HEK293 (cell line): Measurements from ENCODE around the gene PACSIN2.

Source experiments
- CTCF ChIA-PET: fragments of 350-600 bp; formaldehyde crosslinking; extraction: SDS; loops from one replicate; lab custom pipeline; 2021; ENCODE audit warnings: antibody characterized with exemption; lab: Yijun Ruan, JAX
- POLR2A ChIA-PET: fragments of 300-600 bp; formaldehyde crosslinking; extraction: SDS; loops from one replicate; lab custom pipeline; 2020; ENCODE audit warnings: antibody characterized with exemption, inconsistent platforms; lab: Yijun Ruan, JAX
- H3K27ac ChIP-seq: fragments of 200-500 bp; sonication (Bioruptor generic); 2 replicates; pipeline ENCODE4 v1.5.1; 2014; ENCODE audit warnings: low read depth, low read length, control low read depth, inconsistent platforms; ENCODE audit errors: extremely low read depth
- H3K36me3 ChIP-seq, 2 experiments: fragments of 200-500 bp in 1 of 2; sonication (Bioruptor generic) in 1 of 2; 1 replicate in 1 of 2; 2 replicates in 1 of 2; pipeline ENCODE4 v1.5.1; 2014 to 2017; ENCODE audit warnings: inconsistent platforms in 2 of 2, low read length in 2 of 2; ENCODE audit not compliant: control insufficient read depth in 2 of 2, insufficient read depth in 1 of 2
- H3K4me1 ChIP-seq: fragments of 200-500 bp; sonication (Bioruptor generic); 2 replicates; pipeline ENCODE4 v1.5.1; 2014; ENCODE audit warnings: mild to moderate bottlenecking, low read length, inconsistent platforms; ENCODE audit not compliant: control insufficient read depth, insufficient read depth
- H3K4me3 ChIP-seq: 2 replicates; pipeline ENCODE4 v1.5.1; 2011; ENCODE audit warnings: low read depth, mild to moderate bottlenecking, control low read depth, low read length, moderate library complexity
- H3K9me3 ChIP-seq: fragments of 200-500 bp; sonication (Bioruptor generic); 2 replicates; pipeline ENCODE4 v1.5.1; 2014; ENCODE audit warnings: low read depth, low read length, inconsistent platforms; ENCODE audit not compliant: control insufficient read depth, insufficient read depth
- GLIS1 ChIP-seq: fragments of 450-650 bp; formaldehyde crosslinking; IDR thresholded peaks from 2 replicates; pipeline ENCODE4 v1.5.1; 2016; ENCODE audit warnings: missing biosample characterization, missing genetic modification characterization
- OSR2 ChIP-seq: fragments of 450-650 bp; formaldehyde crosslinking; IDR thresholded peaks from 2 replicates; pipeline ENCODE4 v1.5.1; 2016; ENCODE audit warnings: missing biosample characterization, missing genetic modification characterization
- WT1 ChIP-seq: fragments of 450-650 bp; formaldehyde crosslinking; IDR thresholded peaks from 2 replicates; pipeline ENCODE4 v1.5.1; 2016; ENCODE audit warnings: missing biosample characterization, missing genetic modification characterization
- ZFP37 ChIP-seq: fragments of 450-650 bp; formaldehyde crosslinking; IDR thresholded peaks from 2 replicates; pipeline ENCODE4 v1.5.1; 2016; ENCODE audit warnings: missing biosample characterization, missing genetic modification characterization
- ZNF302 ChIP-seq: fragments of 450-650 bp; formaldehyde crosslinking; IDR thresholded peaks from 2 replicates; pipeline ENCODE4 v1.5.1; 2016; ENCODE audit warnings: missing biosample characterization, missing genetic modification characterization, low read depth
- ZNF311 ChIP-seq: fragments of 450-650 bp; formaldehyde crosslinking; IDR thresholded peaks from 2 replicates; pipeline ENCODE4 v1.5.1; 2017; ENCODE audit warnings: missing biosample characterization, missing genetic modification characterization, borderline replicate concordance
- ZNF394 ChIP-seq: fragments of 450-650 bp; formaldehyde crosslinking; IDR thresholded peaks from 2 replicates; pipeline ENCODE4 v1.5.1; 2016; ENCODE audit warnings: missing biosample characterization, missing genetic modification characterization, mild to moderate bottlenecking, moderate library complexity, borderline replicate concordance
- ZNF596 ChIP-seq: fragments of 450-650 bp; IDR thresholded peaks from 2 replicates; pipeline ENCODE4 v1.5.0; 2018; ENCODE audit warnings: missing biosample characterization, mild to moderate bottlenecking, missing genetic modification characterization, moderate library complexity
- ZNF621 ChIP-seq: fragments of 450-650 bp; formaldehyde crosslinking; IDR thresholded peaks from 2 replicates; pipeline ENCODE4 v1.5.1; 2017; ENCODE audit warnings: missing biosample characterization, missing genetic modification characterization
- ZSCAN30 ChIP-seq: fragments of 450-650 bp; IDR thresholded peaks from 2 replicates; pipeline ENCODE4 v1.5.1; 2018; ENCODE audit warnings: missing biosample characterization, mild to moderate bottlenecking, missing genetic modification characterization, moderate library complexity
- TF ChIP-seq, protein P1 (sequence below): fragments of 450-650 bp; formaldehyde crosslinking; IDR thresholded peaks from 2 replicates; pipeline ENCODE4 v1.5.1; 2017; ENCODE audit warnings: missing biosample characterization, missing genetic modification characterization
- TF ChIP-seq, protein P2 (sequence below): IDR thresholded peaks from 2 replicates; pipeline ENCODE4 v1.6.1; 2011; ENCODE audit warnings: mild to moderate bottlenecking, low read depth, low read length, borderline replicate concordance
- TF ChIP-seq, protein P3 (sequence below): fragments of 450-650 bp; formaldehyde crosslinking; conservative IDR thresholded peaks from 2 replicates; pipeline ENCODE4 v1.5.1; 2016; ENCODE audit warnings: low read depth, missing biosample characterization, missing genetic modification characterization
- TF ChIP-seq, protein P4 (sequence below): fragments of 450-650 bp; formaldehyde crosslinking; IDR thresholded peaks from 2 replicates; pipeline ENCODE4 v1.5.1; 2016; ENCODE audit warnings: missing biosample characterization, missing genetic modification characterization
- TF ChIP-seq, protein P5 (sequence below): fragments of 450-650 bp; formaldehyde crosslinking; IDR thresholded peaks from 2 replicates; pipeline ENCODE4 v1.5.1; 2016; ENCODE audit warnings: missing biosample characterization, missing genetic modification characterization

The PACSIN2 gene

DNA sequence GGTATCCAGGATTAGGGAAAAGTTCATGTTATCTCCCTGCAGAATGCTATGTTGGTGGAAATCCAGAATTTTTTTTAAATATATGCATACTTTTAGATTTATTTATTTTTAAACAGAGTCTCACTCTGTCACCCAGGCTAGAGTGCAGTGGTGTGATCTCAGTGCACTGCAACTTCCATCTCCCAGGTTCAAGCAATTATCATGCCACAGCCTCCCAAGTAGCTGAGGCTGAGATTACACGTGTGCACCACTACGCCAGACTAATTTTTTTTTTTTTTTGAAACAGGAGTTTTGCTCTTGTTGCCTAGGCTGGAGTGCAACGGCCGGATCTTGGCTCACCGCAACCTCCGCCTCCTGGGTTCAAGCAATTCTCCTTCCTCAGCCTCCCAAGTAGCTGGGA is 2.6 kb downstream of the PACSIN2 start:
- Histone ChIP-seq H3K27ac (no peak overlapping the region), H3K4me1 (peaks cover 11% of the 10 kb centered on the region), H3K4me3 (no peak overlapping the region), H3K36me3 (no peaks in the 10 kb centered on the region), H3K9me3 (no peaks in the 10 kb centered on the region)
- TF ChIP-seq ZNF302 (tag by site-specific recombination), result no peak
- no peak for TF ChIP-seq ZFP37
- TF ChIP-seq, protein P1, sequence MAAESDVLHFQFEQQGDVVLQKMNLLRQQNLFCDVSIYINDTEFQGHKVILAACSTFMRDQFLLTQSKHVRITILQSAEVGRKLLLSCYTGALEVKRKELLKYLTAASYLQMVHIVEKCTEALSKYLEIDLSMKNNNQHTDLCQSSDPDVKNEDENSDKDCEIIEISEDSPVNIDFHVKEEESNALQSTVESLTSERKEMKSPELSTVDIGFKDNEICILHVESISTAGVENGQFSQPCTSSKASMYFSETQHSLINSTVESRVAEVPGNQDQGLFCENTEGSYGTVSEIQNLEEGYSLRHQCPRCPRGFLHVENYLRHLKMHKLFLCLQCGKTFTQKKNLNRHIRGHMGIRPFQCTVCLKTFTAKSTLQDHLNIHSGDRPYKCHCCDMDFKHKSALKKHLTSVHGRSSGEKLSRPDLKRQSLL (tag by site-specific recombination), result no peak
- peak; percentile 77 for TF ChIP-seq GLIS1 (tag by site-specific recombination)
- no peak for TF ChIP-seq ZNF596 (tag by site-specific recombination)
- TF ChIP-seq WT1 (tag by site-specific recombination), result no peak
- no peak for TF ChIP-seq ZNF621 (tag by site-specific recombination)
- TF ChIP-seq, protein P2, sequence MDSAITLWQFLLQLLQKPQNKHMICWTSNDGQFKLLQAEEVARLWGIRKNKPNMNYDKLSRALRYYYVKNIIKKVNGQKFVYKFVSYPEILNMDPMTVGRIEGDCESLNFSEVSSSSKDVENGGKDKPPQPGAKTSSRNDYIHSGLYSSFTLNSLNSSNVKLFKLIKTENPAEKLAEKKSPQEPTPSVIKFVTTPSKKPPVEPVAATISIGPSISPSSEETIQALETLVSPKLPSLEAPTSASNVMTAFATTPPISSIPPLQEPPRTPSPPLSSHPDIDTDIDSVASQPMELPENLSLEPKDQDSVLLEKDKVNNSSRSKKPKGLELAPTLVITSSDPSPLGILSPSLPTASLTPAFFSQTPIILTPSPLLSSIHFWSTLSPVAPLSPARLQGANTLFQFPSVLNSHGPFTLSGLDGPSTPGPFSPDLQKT, result no peak
- TF ChIP-seq, protein P3, sequence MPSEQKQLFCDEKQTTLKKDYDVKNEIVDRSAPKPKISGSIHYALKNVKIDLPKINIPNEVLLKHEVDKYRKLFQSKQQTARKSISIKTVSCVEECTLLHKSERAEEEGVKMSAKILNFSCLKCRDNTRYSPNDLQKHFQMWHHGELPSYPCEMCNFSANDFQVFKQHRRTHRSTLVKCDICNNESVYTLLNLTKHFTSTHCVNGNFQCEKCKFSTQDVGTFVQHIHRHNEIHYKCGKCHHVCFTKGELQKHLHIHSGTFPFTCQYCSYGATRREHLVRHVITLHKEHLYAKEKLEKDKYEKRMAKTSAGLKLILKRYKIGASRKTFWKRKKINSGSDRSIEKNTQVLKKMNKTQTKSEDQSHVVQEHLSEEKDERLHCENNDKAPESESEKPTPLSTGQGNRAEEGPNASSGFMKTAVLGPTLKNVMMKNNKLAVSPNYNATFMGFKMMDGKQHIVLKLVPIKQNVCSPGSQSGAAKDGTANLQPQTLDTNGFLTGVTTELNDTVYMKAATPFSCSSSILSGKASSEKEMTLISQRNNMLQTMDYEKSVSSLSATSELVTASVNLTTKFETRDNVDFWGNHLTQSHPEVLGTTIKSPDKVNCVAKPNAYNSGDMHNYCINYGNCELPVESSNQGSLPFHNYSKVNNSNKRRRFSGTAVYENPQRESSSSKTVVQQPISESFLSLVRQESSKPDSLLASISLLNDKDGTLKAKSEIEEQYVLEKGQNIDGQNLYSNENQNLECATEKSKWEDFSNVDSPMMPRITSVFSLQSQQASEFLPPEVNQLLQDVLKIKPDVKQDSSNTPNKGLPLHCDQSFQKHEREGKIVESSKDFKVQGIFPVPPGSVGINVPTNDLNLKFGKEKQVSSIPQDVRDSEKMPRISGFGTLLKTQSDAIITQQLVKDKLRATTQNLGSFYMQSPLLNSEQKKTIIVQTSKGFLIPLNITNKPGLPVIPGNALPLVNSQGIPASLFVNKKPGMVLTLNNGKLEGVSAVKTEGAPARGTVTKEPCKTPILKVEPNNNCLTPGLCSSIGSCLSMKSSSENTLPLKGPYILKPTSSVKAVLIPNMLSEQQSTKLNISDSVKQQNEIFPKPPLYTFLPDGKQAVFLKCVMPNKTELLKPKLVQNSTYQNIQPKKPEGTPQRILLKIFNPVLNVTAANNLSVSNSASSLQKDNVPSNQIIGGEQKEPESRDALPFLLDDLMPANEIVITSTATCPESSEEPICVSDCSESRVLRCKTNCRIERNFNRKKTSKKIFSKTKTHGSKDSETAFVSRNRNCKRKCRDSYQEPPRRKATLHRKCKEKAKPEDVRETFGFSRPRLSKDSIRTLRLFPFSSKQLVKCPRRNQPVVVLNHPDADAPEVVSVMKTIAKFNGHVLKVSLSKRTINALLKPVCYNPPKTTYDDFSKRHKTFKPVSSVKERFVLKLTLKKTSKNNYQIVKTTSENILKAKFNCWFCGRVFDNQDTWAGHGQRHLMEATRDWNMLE (tag by site-specific recombination), result no peak
- TF ChIP-seq, protein P4, sequence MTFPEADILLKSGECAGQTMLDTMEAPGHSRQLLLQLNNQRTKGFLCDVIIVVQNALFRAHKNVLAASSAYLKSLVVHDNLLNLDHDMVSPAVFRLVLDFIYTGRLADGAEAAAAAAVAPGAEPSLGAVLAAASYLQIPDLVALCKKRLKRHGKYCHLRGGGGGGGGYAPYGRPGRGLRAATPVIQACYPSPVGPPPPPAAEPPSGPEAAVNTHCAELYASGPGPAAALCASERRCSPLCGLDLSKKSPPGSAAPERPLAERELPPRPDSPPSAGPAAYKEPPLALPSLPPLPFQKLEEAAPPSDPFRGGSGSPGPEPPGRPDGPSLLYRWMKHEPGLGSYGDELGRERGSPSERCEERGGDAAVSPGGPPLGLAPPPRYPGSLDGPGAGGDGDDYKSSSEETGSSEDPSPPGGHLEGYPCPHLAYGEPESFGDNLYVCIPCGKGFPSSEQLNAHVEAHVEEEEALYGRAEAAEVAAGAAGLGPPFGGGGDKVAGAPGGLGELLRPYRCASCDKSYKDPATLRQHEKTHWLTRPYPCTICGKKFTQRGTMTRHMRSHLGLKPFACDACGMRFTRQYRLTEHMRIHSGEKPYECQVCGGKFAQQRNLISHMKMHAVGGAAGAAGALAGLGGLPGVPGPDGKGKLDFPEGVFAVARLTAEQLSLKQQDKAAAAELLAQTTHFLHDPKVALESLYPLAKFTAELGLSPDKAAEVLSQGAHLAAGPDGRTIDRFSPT (tag by site-specific recombination), result no peak
- no peak for TF ChIP-seq ZSCAN30 (tag by site-specific recombination)
- no peak for TF ChIP-seq ZNF311 (tag by site-specific recombination)
- TF ChIP-seq ZNF394 (tag by site-specific recombination), result no peak
- TF ChIP-seq OSR2 (tag by site-specific recombination), result peak; percentile 63
- TF ChIP-seq, protein P5, sequence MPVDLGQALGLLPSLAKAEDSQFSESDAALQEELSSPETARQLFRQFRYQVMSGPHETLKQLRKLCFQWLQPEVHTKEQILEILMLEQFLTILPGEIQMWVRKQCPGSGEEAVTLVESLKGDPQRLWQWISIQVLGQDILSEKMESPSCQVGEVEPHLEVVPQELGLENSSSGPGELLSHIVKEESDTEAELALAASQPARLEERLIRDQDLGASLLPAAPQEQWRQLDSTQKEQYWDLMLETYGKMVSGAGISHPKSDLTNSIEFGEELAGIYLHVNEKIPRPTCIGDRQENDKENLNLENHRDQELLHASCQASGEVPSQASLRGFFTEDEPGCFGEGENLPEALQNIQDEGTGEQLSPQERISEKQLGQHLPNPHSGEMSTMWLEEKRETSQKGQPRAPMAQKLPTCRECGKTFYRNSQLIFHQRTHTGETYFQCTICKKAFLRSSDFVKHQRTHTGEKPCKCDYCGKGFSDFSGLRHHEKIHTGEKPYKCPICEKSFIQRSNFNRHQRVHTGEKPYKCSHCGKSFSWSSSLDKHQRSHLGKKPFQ (tag by site-specific recombination), result 0 out of 2 replicates have a peak, but pooled peaks have one; percentile 30
- ChIA-PET POLR2A (interaction anchor here (0.7 to 4.7 kb wide), 3 partner anchors 9 to 87 kb away, joined by 7 to 67 read pairs (median 8); no protein-coding TSS in a partner anchor), CTCF (interaction anchor here (0.6 to 1.7 kb wide), 3 partner anchors 11 to 145 kb away, joined by 4 to 10 read pairs (median 4); no protein-coding TSS in a partner anchor)
